ENCODE results near the gene ST6GALNAC3.

- no peak for TF ChIP-seq CTCF (conservative IDR thresholded peaks at IDR 0.05; ENCODE audit: low read length)
- TF ChIP-seq EZH2phosphoT487 (IDR thresholded peaks at IDR 0.05; ENCODE audit: borderline replicate concordance, low read depth, low read length), result no peak
Measured at GRCh38 chr1:76102046-76102445, 27.5 kb downstream of the ST6GALNAC3 start.

Data from OCI-LY7 (cell line).